IPS-11a (cell line): ENCODE measurements around the gene CAD.
A peak's percentile ranks its signal among the peaks of the same experiment; 100 is the strongest.
"Not testable (repeated sequence)": the region's sequence is repeated elsewhere in the genome, so short reads cannot be mapped to it uniquely, and the experiment has no call there.

Experiments
- H3K4me3 ChIP-seq: one replicate; pipeline ENCODE4 v1.5.1; 2013; ENCODE audit warnings: low read depth, low read length, control low read depth

CAD gene

DNA sequence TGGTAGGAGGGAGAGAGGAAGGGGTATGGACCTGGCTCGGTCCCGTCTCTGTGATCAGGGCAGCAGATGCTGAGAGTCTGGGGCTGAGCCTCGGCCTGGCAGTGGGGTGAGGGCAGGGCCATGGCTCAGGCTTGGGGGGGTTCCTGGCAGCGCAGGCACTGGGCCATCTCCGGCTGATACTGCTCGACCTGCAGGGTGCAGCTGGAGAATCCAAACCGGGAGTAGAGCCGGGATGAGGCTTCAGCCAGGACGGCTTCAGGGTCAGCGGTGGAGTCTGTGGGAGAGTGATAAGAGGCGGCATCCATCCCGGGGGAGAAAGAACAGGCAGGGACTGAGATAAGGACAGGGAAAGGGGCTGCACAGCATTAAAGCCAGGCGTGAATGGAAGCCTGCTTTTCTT lies 38.0 kb downstream of the CAD start:
- no peak overlapping the region for H3K4me3 ChIP-seq

DNA sequence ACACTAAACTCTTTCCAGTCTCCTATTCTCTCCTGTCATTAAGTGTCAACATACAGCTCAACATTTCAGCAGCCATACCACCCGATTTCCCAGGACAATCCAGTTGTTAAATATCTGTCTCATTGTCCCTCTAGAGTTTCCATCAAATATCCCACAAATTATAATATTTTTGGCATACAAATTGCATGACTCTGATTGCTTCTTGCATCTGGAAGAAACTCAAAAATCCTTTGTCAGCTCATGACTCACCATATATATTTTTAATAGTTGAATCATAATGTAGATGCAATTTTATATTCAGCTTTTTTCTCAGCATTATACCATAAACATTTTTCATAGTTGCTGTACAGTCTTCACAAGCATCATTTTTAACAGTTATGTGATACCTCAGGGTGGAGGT lies 38.5 kb downstream of the CAD start:
- H3K4me3 ChIP-seq, result no peak overlapping the region

DNA sequence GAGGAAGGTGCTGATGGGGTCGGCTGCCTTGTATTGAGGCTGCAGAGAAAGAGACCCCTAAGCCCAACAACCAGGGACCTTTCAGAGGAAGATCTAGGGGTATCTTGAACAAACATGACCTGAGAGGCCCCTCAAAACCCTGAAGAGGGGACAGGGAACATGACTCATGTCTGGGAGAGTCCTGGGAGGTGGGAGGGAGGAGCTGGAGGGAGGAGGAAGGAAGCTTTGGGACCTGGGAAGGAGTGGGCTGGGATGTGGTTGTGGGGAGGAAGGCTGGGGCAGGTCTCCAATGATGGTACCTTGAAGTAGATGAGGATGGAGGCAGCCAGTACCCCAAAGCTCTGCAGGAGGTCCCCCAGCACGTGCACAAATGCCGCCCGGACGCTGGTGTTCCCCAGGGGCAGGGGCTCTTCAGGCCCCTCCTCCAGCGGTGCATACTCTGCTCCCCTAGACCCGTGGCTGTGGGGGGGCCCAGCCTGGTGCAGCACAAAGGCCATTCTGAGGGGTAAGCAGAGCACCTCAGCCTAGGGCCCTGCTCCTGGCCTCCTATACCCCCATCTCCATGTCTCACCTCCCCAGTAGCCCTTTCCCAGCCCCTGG lies 39.8 kb downstream of the CAD start:
- H3K4me3 ChIP-seq, result no peak overlapping the region

DNA sequence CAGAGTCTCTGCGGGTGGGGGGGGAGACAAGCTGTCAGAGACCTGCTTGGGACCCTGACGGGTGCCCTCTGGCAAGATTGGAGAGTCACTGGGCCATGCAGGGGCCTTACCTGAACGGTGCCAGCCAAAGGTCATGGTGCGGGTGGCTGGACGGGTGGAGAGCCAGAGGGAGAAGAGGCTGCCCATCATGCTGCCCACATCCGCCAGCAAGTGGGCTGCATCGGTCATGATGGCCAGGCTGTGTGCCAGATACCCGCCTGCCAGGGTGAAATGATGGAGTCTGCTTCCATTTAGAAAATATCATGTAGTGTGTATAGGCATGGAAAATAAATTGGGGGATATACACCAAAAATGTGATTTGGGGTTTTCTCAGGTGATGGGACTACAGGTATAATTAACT lies 40.9 kb downstream of the CAD start:
- no peak overlapping the region for H3K4me3 ChIP-seq

GRCh38 chr2:27261241-27261925 lies 44.2 kb downstream of the CAD start:
- peak overlapping the region; percentile 24 for H3K4me3 ChIP-seq

DNA sequence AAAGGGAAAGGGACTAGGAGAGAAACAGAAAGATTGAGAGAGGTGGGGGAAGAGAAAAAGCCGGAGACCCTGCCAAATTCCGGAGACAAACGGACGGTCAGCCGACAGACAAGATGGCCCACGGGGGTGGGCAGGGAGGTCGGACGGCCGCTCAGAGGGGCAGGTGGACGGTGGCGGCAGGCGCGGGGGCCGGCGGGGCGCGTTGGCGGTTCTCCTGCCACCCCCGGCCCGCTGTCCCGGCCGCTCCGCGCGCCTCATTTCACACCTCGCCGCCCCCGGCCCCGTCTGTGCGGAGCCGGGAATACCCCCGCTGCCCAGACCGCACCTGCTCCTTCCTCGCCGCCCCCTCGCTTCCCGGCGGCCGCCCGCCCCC lies 44.7 kb downstream of the CAD start:
- H3K4me3 ChIP-seq, result peak overlapping the region; percentile 24

DNA sequence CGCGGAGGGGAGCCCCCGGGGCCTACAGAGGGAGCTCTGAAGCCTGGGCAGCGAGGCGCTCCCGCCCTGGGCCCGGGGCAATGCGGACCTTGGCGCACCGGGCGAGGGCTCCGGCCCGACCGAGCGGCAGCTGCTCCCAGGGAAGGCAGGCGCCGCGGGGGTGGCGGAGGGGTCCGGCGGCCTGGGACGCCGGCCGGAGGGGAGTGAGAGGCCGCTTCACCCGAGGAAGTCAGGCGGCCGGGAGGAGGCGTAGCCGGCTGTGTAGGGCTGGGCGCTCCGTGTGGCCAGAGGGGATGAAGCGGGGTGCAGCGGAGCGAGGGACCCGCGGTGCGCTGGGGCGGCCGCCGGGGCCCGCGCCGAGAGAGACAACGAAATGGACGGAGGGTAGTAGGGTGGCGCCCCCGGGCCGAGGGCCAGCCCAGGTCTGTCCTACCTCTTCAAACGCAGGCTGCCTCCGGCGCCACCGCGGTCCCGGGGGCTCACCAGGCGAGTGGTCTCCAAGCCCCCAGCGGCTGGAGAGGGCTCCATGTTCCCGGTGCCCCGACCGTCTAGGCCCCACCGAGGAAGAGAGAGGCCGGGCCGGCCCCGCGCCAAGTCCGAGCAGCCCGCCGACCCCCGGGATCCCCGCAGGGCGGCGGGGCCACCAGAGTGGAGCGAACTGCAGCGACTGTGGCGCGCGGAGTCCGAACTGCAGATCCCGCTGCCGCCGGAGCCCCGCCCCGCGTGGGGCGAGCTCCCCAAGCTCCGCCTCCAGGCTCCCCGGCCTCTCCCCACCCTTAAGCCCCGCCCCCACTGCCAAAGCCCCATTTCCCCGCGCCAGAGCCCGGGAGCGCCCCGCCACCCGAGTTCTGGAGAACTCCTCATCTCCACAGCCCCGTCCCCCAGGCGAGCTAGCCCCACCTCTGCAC lies 45.5 kb downstream of the CAD start, which contains the start of gene SLC30A3:
TSS of gene SLC30A3 (minus strand) at position 669 of the 908 bp plus-strand sequence. CDS start at position 528, 141 bp downstream.
- peak within 1 kb of the TSS; percentile 53 for H3K4me3 ChIP-seq

DNA sequence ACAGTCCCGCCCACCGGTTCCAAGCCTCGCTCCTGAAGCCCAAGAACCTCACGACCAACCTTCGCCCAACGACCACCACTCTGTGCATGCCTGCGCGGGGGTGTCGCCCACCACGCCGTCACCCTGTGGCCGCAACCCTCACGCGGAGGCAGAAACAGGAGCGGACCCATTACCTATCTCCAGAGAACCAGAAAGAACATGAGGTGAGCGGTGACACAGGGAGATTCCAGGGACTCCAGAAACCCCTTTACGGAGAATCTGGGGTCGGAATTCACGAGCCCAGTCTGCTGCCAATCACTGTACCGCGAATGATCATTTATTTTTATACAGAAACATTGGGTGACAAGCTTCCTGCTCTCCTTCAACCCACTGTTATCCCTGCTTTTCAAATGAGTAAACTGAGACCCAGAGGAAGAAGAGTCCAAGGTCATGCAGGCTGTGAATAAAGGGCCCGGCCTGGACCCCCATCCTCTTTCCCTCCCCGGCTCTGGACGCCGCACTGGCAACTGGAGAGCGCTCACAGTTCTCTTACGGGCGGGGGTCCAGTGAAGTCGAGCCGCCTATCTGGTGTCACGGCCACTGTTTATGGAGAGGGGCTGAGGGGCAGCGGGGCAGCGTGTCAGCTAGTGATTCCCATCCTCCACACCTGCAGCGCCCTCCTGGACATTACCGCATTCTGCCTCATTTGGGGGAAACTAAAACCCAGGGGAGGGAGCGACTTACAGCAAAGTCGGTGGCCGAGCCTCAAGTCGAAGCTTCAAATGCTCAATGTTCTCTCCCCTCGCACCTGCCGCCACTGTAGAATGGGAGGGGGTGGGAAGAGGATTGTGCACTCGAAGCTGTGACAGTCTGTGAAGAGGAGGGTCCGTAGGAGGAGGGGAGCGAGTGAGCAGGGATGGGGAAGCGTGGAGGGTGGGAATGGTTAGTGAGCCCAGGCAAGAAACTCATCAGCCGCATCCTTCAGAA lies 46.4 kb downstream of the CAD start:
- peak overlapping the region; percentile 27 for H3K4me3 ChIP-seq

DNA sequence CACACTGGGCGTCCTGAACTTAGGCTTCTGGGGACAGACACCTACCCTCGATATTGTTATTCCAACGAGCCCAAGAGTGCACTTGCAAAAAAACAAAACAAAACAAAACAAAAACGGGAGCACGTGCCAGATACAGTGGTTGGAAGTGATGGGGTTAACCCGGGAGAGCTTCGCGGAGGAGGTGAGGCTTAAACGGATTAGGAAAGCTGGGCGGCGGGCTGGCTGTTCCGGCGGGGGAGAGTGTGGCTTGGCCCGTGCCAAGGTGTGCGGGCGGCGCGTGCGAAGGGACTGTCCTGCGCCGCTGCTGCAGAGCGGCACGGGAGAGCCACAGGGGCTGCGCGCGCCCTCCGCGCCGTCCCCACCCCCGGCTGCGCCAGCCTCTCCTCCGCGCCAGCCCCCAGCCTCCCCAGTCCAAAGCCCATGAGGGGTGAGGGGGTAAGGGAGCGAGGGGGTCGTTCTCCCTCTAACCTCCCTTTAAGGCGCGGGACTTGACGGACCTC lies 47.1 kb downstream of the CAD start:
- peak overlapping the region; percentile 48 for H3K4me3 ChIP-seq

- peak overlapping the region; percentile 48 for H3K4me3 ChIP-seq
Measured at GRCh38 chr2:27264753-27265535, 47.8 kb downstream of the CAD start.

- H3K4me3 ChIP-seq, result no peak overlapping the region
Measured at GRCh38 chr2:27265536-27265870, 48.3 kb downstream of the CAD start.

- H3K4me3 ChIP-seq, result not testable (repeated sequence)
Measured at GRCh38 chr2:27268296-27268695, 51.1 kb downstream of the CAD start.

DNA sequence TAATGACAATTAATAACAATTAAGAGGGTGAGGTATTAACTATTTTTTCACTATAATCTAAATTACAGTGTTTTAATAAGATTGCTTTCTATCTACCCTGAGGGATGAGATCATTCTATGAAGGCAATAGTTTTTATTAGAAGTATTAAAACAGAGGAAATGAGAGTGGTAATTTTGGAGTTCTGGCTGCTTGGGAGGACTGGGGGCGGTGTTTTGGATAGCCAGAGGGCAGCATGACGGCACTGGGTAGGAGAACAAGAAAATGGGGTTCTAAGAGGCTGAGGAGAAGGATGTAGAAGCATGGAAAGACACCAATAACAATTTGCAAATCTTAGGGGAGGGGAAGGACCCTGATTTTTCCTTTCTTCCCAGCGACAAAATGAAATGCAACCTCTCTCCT lies 53.0 kb downstream of the CAD start:
- no peak overlapping the region for H3K4me3 ChIP-seq

DNA sequence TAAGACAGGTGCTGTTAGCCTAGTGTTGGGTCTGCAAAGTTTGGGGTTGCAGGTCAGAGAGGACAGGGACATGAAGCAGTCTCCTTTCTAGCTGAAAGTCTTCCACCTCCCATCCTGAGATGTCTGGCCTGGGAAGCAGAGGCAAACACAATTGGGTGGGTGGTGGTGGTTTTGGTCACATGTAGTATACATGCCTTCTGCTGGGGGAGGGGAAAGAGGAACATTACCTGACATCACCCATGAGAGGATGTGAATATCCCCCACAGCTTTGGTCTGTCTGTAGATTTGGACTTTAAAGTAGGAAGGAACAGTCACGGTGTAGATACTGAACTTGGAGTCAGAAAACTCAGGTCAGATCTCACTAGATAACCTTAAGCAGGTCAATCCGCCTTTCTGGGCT lies 53.5 kb downstream of the CAD start:
- no peak overlapping the region for H3K4me3 ChIP-seq

DNA sequence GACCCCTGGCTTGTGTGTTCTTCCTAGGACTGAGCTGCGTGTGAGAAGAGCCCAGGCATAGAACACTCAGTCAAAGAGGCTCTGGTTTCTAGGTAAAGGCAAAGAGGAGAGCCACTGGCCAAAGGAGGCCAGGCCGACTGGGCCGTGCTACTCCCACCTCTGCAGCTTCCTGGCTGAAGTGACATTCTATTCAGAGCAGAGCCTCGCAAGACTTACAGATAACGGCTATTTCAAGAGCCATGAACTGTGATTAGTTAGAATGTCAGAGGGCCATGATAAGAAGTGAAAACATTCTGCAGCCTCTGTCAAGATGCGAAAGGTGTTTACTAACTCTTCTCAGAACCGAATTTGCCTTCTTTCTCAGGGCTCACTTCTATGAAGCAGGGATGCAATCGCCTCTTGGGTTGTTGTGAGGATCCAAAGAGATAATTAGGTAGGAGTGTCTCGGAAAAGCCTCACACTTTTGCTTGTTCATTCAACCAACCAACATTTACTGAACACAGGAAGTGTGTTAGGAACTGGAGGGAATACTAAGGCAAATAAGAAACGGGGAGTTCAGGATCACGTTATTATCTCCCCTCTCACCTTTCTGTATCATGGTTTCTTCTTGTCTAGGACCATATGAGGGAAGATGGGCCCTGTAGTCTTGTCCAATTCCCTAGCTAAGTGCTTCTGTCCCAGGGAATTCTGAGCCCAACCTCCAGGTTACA lies 54.6 kb downstream of the CAD start:
- no peak overlapping the region for H3K4me3 ChIP-seq

- H3K4me3 ChIP-seq, result not testable (repeated sequence)
Measured at GRCh38 chr2:27272537-27273522, 55.7 kb downstream of the CAD start.

DNA sequence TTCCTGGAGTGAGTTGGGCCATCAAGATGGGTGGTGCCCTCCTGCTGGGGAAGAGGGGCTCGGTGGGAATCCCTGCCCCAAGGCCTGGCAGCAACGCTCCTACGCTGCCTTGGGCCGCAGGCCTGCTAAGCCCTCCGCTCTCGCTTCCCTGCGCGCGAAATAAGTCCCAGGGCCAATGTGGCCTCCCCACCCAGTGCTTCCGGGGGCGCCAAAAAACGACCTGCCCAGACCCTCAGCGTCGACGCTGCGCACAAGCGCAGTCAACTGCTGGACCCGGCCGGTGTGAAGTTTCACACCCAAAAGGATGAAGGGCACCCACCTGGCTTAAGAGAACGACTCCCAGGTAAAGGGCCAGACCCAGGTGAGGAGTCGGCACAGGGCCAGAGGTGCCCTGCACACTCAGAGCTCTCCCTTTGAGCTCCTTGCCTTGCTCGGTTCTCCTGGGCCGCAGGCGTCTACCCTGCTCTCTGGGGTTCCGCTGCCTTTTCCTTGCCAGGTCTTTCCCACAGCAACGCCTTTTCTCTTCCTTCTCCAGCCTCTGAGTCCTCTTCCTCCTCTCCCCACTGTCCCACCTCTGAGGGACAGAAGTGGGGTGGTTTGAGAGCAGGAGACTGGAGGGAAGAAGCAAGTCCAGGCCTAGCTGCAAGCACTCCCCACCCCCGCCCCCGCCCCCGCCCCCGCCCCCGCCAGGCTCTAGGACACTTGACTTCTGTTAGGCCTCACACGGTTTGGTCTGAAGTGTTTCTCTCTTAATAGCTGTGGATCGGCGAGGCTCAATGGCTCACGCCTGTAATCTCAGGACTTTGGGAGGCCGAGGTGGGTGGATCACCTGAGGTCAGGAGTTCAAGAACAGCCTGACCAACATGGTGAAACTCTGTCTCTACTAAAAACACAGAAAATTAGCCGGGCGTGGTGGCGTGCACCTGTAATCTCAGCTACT lies 58.3 kb downstream of the CAD start, which contains the start of gene DNAJC5G:
TSS of gene DNAJC5G (plus strand) at position 223 of the 940 bp plus-strand sequence. CDS start 1,296 bp downstream, outside the sequence.
- H3K4me3 ChIP-seq, result no peak within 1 kb of the TSS
